Cardiac fibroblast (primary cell): ENCODE data around the gene CC2D1A.

ENCODE experiments used
- DNase-seq, 2 donors: peaks; one replicate each; pipeline versions ENCODE4 v3.0.0 to v3.0.0-alpha.2; 2010; ENCODE audit warnings: low read depth in 2 of 2
- H3K4me3 ChIP-seq, 2 donors: replicated peaks in 1 of 2; 1 replicate in 1 of 2; 2 replicates in 1 of 2; pipeline ENCODE4 v1.5.1; 2011; ENCODE audit warnings: low read depth in 2 of 2, low read length in 2 of 2, mild to moderate bottlenecking in 2 of 2, moderate library complexity in 1 of 2
- CTCF ChIP-seq: IDR thresholded peaks from one replicate; pipeline ENCODE4 v1.5.1; 2011; ENCODE audit warnings: low read depth, mild to moderate bottlenecking, low read length, inconsistent platforms

Gene CC2D1A

GRCh38 chr19:13890136-13890535 lies 15.9 kb upstream of the CC2D1A start:
- no peak overlapping the region for H3K4me3 ChIP-seq
- DNase-seq, result no peak
- no peak for TF ChIP-seq CTCF

DNA sequence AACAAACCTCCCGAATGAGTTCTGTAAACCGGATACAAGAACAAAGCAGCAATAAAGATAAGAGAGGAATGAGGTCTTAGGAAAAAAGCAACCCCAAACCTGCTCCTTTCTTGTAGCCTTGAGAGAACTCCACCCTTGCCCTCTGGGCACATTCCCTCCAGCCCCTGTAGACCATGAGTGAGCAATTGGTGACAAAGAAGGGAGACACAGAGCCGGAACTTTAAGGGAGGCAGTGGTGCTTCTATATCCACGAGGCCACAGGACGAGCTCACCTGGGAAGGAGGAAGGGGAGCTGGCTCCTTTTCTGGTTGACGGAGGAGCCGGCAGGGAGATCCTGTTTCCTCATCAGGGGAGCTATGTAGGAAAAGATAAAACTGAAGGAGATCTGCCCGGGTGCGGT lies 13.1 kb upstream of the CC2D1A start:
- no peak for TF ChIP-seq CTCF
- DNase-seq, result no peak

DNA sequence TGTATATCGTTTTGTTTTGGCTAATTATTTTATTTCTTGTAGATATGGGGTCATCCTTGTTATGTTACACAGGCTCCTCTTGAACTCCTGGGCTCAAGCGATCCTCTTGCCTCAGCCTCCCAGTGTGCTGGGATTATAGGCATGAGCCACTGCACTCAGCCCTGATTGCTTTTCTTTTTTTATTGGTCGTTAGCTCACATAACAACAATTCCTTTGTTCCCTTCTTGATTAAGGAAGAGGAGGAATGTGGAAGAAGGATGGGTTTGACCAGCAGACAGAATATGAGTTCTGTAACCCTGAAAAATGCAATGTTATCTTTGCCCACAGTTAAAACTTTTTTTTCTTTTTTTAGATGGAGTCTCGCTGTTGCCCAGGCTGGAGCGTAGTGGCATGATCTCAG lies 11.4 kb upstream of the CC2D1A start:
- no peak for DNase-seq
- H3K4me3 ChIP-seq, result no peak overlapping the region
- TF ChIP-seq CTCF, result no peak

More for the DNA sequence above, 13.1 kb upstream of the CC2D1A start:
- H3K4me3 ChIP-seq, result no peak overlapping the region

DNA sequence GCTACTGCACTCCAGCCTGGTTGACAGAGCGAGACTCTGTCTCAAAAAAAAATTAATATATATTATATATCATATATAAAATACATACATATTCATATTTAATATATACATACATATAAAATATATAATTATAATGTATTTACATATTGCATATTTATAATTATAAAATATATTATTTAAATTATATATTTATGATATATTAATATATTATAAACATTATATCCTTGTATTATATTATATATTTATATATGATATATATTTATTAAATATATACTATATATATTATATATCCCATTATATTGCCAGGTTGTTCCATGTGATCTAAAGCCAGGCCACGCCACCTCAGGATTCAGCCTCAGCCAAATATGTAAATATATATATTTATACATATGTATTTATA lies 9.8 kb upstream of the CC2D1A start:
- no peak overlapping the region for H3K4me3 ChIP-seq
- no peak for TF ChIP-seq CTCF
- no peak for DNase-seq

DNA sequence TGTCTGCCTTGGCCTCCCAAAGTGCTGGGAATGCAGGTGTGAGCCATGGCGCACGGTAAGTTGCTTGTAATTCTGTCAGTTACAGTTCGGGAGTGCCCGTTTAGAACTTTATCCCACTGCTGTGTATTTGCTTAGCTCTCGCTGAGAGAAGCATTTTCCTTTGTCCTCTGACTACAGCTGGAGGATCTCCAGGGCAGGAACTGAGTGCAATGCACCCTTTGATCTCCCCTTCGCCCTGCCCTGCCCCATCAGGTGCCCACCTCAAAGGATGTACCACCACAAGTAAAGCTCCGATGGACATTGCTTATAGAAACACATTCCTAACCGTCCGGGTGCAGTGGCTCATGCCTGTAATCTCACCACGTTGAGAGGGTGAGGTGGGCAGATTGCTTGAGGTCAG lies 6.6 kb upstream of the CC2D1A start:
- no peak for DNase-seq
- no peak overlapping the region for H3K4me3 ChIP-seq
- no peak for TF ChIP-seq CTCF

DNA sequence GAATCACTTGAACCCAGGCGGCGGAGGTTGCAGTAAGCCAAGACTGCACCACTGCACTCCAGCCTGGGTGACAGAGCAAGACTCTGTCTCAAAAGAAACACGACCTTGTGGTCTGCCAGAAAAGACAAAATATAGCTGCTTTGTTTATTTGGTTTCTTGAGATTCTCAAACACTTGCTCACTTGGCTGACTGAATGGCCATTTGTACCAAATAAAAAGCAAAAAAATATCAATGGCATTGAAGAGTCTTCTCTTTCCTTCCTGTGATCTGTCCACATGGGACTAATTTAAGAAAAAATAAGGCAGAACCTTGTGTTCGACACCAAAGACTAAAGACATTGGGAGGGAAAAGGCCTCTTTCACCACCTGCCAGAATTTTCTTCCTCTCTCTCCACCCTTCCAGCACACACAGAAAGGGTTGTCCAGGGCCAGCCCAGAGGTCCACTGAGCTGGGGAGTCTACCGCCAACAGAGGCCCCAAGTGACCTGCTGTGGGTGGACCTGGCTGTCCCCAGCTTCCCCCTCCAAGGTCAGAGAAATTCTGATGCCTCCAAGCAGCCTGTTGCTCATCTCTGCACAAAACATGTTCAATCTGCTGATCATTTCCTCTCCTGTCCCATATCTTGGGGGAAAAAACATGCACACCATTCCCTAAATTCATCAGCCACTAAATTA lies 6.0 kb upstream of the CC2D1A start:
- H3K4me3 ChIP-seq, result no peak overlapping the region
- no peak for TF ChIP-seq CTCF
- no peak for DNase-seq

DNA sequence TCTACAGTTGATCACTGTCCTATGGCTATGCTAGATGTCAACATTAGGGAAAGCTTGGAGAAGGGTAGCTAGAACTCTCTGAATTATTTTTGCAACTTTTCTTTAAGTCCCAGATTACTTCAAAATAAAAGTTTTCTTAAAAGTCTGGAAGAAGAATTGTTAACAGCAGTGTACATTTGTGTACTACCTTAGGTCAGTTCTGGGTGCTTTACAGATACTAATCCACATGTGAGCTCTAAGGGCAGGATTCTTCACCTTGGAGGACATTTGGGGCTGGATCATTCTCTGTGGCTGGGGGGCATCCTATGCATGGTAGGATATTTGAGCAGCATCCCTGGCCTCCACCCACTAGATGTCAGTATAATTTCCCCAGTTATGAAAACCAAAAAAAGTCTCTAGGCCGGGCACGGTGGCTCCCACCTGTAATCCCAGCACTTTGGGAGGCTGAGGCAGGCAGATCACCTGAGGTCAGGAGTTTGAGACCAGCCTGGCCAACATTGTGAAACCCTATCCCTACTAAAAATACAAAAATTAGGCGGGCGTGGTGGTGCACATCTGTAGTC lies 2.9 kb upstream of the CC2D1A start:
- peak in 1 of 2 donors; percentile 30 for DNase-seq
- no peak overlapping the region for H3K4me3 ChIP-seq
- TF ChIP-seq CTCF, result peak; percentile 33
